ENCODE measurements around the gene ICA1. TPM values are rescaled to one million over a fixed set of nuclear protein-coding genes. Genes with fewer than 3 reads are reported as not detected.

ICA1 gene
- total RNA-seq, 1 experiment from 2014 or later = 28.8 TPM

GRCh38 chr7:8165150-8165549, 96.8 kb downstream of the ICA1 start:
- Histone ChIP-seq H2BK12ac (ENCODE audit: insufficient read length, low read depth, low read length) (no peak overlapping the region), H3K18ac (ENCODE audit: insufficient read length, low read depth, low read length) (no peak overlapping the region), H4K5ac (ENCODE audit: insufficient read length, low read depth, low read length) (no peak overlapping the region), H3T11ph (ENCODE audit: low read length) (no peak overlapping the region), H3K23ac (ENCODE audit: insufficient read length, low read depth, low read length) (no peak overlapping the region), H2BK15ac (ENCODE audit: low read depth, low read length) (no peak overlapping the region), H2BK20ac (ENCODE audit: low read depth, low read length, poor library complexity, severe bottlenecking) (no peak overlapping the region), H3K4ac (ENCODE audit: low read depth, low read length) (no peak overlapping the region), H3K4me2 (ENCODE audit: insufficient read depth, insufficient read length, low read length) (no peak overlapping the region), H3K4me1 (ENCODE audit: insufficient read depth, low read length) (peaks cover 6% of the 10 kb centered on the region; the same call in 1 of the 2 replicates), H3K27ac (ENCODE audit: insufficient read length, low read depth, low read length) (no peak overlapping the region), H2BK120ac (ENCODE audit: low read depth, low read length, poor library complexity, severe bottlenecking) (no peak overlapping the region), H3K79me1 (ENCODE audit: insufficient read depth, low read depth, low read length, poor library complexity, severe bottlenecking) (no peaks in the 10 kb centered on the region), H3K9ac (ENCODE audit: extremely low read depth, insufficient read length, low read length) (no peak overlapping the region), H3K23me2 (ENCODE audit: insufficient read length, low read depth, low read length, poor library complexity, severe bottlenecking) (no peaks in the 10 kb centered on the region), H2AFZ (ENCODE audit: low read length) (no peak overlapping the region), H4K8ac (replicated peaks; ENCODE audit: insufficient read length, low read depth, low read length) (no peak overlapping the region), H3K56ac (ENCODE audit: insufficient read length, low read depth, low read length) (no peak overlapping the region), H3K14ac (ENCODE audit: insufficient read depth, low read length) (no peak overlapping the region), H3K9me3 (ENCODE audit: control insufficient read depth, low read depth, low read length) (no peaks in the 10 kb centered on the region), H3K79me2 (ENCODE audit: insufficient read depth, low read length) (no peaks in the 10 kb centered on the region), H2AK5ac (ENCODE audit: insufficient read length, low read length) (no peak overlapping the region), H2BK5ac (ENCODE audit: insufficient read length, low read length) (no peak overlapping the region), H4K20me1 (ENCODE audit: control insufficient read depth, insufficient read depth, insufficient read length) (no peaks in the 10 kb centered on the region), H3K27me3 (ENCODE audit: insufficient read depth, low read length) (no peaks in the 10 kb centered on the region), H4K91ac (ENCODE audit: insufficient read length, low read depth, low read length) (no peak overlapping the region)
- no peak for TF ChIP-seq CTCF (conservative IDR thresholded peaks at IDR 0.05)
- Mint-ChIP-seq H3K4me3 (no peak overlapping the region), H3K9me3 (no peaks in the 10 kb centered on the region), H3K36me3 (ENCODE audit: insufficient read depth in 1 of 3, low read depth in 3 of 3) (no peaks in the 10 kb centered on the region), H3K27me3 (ENCODE audit: low read depth) (no peaks in the 10 kb centered on the region), H3K27ac (no peak overlapping the region; a peak in 1 of 7 replicates), H3K4me1 (peaks cover 18 to 24% of the 10 kb centered on the region in 2 experiments)
- no peak for DNase-seq
- no CpG with 5 or more reads among the region's 4 CpGs for WGBS (ENCODE audit: extremely low coverage, insufficient read length, low lambda C conversion rate)

All from H9 (cell line).